Activated CD4-positive, CD25-positive, alpha-beta regulatory T cell (primary cell): ENCODE data around the gene REV3L.

Experiments used
- DNase-seq, 4 experiments: peaks; one replicate each; lab custom pipeline; 2025; lab: John Stamatoyannopoulos, UW

Gene REV3L

GRCh38 chr6:111423055-111423633, 59.9 kb downstream of the REV3L start:
- DNase-seq, result no peak

- DNase-seq, result no peak
Observed at GRCh38 chr6:111418971-111419693, 63.9 kb downstream of the REV3L start.

- no peak for DNase-seq
Observed at GRCh38 chr6:111417946-111418345, 65.1 kb downstream of the REV3L start.

GRCh38 chr6:111417181-111417585, 65.8 kb downstream of the REV3L start:
- DNase-seq, result no peak

- no peak for DNase-seq
Observed at GRCh38 chr6:111416529-111416928, 66.5 kb downstream of the REV3L start.

- no peak for DNase-seq
Observed at GRCh38 chr6:111414373-111414772, 68.6 kb downstream of the REV3L start.

GRCh38 chr6:111411978-111412566, 70.9 kb downstream of the REV3L start:
- no peak for DNase-seq

GRCh38 chr6:111411046-111411445, 72.0 kb downstream of the REV3L start:
- no peak for DNase-seq

GRCh38 chr6:111410371-111410770, 72.6 kb downstream of the REV3L start:
- no peak for DNase-seq

- no peak for DNase-seq
Observed at GRCh38 chr6:111409430-111409829, 73.6 kb downstream of the REV3L start.

GRCh38 chr6:111407686-111408085, 75.3 kb downstream of the REV3L start:
- no peak for DNase-seq

- DNase-seq, result no peak
Observed at GRCh38 chr6:111406200-111406721, 76.8 kb downstream of the REV3L start.

GRCh38 chr6:111403388-111403787, 79.6 kb downstream of the REV3L start:
- DNase-seq, result no peak

GRCh38 chr6:111399626-111400025, 83.4 kb downstream of the REV3L start:
- DNase-seq, result no peak

- DNase-seq, result no peak
Observed at GRCh38 chr6:111388681-111389080, 94.3 kb downstream of the REV3L start.

- DNase-seq, result no peak
Observed at GRCh38 chr6:111382476-111383294, 100.3 kb downstream of the REV3L start.

- no peak for DNase-seq
Observed at GRCh38 chr6:111381728-111382127, 101.3 kb downstream of the REV3L start.

- DNase-seq, result no peak
Observed at GRCh38 chr6:111381123-111381522, 101.9 kb downstream of the REV3L start.

- no peak for DNase-seq
Observed at GRCh38 chr6:111379831-111380230, 103.2 kb downstream of the REV3L start.

- DNase-seq, result no peak
Observed at GRCh38 chr6:111379302-111379701, 103.7 kb downstream of the REV3L start.

- DNase-seq, result no peak
Observed at GRCh38 chr6:111377558-111378120, 105.4 kb downstream of the REV3L start.
